GM19438 (cell line): ENCODE data around the gene CERS1.

ENCODE experiments used
- ATAC-seq: cut with Tn5 transposase; IDR thresholded peaks from one replicate; pipeline ENCODE4 v1.9.1; 2021; ENCODE audit warnings: low read depth; ENCODE audit not compliant: unreplicated experiment

Gene CERS1

DNA sequence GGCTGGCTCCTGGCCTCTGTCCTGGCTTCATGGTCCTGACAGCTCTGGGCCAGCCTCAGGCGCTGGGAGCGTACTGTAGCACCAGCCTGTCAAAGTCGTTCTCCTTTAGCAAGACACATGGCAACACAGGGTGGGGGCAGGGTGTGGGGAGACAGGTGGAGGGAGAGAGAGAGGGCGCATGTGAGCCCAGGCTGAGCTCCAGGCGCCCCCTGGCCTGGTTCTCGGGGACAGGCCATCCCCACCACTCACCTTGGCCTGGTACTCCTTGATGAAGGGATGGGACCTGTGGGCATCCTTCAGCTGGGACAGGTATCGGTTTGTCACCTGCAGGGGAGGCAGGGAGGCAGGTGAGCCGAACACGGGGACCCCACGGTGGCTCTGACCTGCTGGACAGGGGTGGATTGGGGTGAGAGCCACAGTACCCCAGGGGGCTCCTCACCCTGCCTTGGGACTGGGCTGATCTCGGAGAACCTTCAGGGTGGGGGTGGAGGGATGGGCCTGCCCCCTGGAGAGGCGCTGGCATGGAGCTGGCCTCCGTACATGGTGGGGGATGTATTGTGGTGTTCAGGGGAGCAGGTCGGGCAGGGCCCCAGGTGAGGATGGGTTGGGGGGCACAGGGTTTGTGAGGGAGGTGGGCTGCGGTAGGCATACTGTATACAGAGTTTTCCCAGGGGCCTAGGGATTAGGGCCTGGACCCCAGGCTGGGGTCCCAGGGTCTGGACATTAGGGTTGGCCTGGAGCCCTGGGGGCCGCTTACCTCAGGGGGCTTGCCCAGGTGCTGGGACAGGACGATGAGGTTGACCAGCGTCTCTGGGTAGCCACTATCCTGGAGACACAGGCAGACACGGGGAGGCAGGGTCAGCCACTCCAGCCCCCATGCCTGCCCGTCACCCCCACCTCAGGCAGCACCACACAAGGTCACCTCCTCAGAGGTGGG is 3.9 kb upstream of the CERS1 start:
- no peak for ATAC-seq

DNA sequence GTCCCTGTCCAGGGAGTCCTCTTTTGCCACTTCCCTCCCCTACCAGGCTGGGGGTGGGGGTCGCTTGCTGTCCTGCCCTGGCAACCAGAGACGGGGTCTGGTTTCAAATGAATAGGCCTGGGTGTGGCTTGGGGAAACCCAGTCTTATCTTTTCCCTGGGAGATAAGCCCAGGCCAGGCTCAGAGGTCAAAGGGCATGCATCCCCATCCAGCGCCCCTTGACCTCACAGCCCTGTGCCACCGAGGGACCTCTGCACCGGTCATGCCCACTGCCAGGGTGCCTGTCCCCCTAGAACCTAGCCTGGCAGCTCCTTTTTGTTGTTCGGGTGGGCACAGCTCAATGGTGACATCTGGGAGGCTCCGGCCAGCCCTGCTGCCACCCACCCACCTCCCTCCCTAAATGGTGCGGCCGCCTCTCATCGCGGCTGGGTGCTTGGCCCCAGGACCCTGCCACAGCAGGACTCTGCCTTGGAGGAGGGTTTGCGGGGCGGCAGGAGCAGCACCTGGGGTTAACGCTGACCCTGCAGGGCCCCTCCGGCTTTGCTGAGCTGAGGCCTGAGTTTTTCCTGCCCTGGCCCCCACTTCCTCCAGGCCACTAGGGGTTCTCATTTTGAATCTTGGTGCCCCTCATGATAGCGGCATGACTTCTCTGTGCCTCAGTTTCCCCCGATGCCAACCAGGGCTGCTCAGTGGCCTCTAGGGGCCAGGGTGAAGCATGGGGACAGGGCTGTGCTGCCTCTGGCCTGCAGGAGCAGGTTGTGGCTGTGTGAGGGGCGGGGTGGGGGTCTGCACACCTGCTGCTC is 2.9 kb upstream of the CERS1 start:
- no peak for ATAC-seq

DNA sequence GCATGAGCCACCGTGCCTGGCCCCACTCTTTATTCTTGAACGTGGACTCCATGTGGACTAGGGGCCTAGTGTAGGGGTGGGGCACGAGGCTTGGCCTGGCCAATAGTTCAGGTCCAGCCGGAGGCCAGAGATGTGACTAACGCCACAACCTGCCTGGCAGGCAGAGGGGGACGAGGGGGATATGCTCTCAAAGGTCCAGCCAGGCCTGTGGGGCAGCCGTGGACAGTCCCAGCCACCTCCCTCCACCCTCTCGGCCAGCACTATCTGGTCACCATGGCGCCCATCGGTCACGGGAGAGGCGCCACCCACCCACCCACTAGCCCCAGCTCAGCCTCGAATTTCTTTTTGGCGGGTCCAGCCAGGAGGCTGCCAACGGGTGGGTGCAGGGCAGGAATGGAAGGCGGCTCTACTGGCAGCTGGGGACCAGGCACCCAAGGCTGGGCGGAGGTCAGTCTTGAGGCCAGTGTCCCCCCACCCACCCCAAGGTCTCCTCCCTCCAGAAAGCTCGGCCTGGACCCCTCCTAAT is 2.2 kb upstream of the CERS1 start:
- ATAC-seq = no peak

DNA sequence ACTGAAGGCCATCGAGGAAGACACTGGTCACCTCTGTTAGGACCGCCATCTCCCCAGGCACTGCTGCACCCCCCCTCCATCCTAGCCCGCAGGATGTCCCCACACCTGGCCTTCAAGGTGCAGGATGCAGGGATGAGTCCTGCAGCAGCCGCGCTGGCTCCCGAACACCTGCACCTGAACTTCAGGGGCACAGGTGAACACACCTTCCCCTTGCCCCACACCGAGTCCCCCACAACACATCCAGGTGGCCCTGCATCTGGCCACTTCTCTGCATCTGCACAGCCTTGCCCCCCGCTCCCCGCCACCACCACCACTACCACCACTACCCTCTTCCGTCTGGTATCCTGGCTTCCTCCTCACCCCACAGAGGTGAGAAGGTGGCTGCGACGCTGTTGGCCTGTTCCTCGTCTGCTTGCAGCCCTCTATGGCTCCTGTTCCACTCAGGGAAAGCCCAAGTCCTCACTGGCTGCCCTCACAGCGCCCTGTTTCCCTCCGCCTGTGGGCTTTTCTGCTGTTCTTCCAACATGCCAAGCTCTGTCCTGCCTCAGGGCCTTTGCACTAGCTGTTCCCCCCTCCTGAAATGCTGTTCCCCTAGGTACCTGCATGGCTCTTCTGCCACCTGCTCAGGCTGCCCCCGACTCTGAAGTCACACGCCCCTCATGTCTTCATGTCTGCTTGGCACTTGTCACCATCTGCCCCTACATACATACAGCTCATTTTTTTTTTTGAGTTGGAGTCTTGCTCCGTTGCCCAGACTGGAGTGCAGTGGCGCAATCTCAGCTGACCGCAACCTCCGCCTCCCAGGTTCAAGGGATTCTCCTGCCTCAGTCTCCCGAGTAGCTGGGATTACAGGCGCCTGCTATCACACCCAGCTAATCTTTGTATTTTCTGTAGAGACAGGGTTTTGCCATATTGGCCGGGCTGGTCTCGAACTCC is 1.4 kb upstream of the CERS1 start:
- ATAC-seq = no peak

DNA sequence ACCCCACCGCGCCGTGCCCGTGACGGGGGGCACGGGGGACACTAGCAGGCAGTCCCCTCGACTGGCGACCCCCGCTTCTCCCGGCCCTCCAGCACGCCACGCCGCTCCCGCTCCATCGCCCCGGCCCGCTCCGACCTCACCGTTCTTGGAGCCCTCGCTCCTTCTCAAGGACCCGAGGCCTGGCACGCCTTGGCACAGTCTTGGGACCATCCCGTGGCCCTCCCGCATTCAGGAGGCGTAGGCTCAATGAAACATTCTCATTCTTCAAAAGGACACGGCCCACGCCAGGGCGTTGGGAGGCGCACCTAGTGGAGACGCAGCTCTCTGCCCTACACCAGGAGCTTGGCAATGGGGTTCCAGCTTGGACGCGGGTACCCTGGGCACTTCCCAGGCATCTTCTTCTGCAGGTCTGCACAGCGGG is 473 bp upstream of the CERS1 start:
- no peak for ATAC-seq

DNA sequence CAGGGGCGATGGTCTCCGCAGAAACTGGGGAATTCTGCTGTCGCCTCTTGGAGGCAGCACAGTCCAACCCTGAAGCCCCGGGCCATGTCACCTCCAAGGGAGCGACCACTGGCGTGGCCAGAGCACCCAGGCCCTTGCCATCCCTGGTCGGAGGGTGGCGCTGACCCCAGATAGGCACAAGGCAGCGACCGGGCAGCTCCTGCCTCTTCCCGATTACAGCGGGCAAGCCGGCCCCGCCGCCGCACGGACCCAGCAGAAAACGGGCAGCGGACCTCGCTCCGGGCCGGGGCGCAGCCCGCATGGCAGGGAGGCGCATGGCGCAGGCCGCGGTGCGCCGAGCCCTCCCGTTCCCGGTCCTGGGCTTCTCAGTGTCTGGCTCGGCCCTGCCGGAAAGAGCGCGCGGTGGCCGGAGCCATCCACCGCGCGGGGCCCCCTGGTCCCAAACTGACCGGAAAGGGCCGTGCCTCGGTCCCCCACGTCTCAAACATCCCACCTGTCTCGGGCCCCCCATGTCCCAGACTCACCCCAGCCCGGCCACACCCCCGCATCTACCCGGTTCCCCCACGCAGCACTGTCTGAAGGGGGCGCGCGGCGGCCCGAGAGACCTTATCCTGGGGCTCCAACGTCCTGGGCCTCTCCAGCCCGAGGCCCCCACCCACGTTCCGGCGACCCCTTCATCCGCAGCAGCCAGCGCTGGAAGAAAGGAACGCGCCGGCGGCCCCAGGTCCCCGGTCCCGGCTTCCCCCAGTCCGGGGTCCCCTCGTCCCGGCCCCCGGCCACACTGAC is 727 bp downstream of the CERS1 start:
- no peak for ATAC-seq

DNA sequence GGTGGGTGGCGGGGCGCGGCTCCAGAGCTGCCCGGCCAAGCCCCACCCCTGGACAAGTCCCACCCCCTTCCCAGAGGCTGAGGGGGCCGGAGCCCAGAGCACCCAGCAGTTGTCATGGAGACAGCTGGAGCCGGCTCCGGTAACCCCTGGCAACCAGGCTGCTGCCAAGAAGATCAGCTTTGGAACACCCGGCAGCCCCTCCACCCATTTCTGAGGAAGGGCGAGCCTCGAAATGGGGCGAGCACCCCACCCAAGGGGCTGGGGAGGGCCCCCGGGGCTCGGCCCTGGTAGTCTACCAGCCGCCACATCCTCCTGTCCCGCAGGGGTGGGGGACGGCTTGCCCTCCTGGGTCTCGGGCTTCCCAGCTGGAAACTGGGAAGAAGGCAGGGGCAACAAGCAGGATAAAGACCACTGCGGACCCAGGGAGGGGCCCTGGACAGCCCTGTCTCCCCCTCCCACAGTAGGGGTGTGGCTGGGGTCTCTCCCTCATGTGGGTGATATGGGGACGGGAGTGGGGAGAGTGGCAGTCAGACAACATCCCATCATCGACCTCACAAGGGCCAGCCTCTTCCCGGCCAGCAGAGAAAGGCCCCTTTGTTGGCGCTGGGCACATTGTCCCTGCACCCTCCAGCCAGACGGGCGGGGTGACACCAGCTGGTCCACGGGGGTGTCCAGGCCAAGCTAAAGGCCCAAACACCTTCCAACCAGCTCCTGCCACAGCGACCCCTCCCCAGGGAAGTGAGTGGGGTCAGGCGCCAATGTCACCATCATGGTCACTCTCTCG is 1.5 kb downstream of the CERS1 start:
- ATAC-seq = no peak

DNA sequence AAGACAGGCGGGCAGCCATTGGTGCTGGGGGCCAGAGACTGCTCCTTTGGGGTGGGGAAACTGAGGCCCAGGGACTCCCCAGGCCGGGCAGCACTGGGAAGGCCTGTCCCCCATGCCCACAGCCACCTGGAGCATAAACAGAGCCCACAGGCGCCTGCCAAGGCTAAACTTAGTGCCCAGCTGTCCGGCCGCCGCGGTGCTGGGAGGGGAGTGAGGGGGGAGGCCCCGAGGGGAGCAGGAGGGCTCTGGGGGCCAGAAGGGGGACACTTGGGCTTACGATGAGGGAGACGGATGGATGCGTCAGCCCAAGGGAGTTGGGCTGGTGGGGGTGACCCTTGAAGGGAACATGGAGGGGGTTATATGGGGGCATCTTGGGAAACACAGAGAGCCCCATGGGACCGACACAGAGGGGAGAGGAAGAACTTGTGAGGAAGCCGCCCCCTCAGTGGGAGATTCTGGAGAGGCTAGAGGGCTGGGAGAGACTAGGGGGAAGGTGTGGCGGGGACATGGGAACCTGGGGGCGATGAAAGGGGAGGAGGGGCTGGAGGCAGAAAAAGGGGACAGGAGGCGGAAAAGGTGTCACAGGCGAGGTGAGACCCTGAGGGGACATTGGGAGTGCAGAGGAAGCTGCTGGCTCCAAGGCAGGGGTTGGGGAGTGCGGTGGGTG is 2.2 kb downstream of the CERS1 start:
- ATAC-seq = no peak

DNA sequence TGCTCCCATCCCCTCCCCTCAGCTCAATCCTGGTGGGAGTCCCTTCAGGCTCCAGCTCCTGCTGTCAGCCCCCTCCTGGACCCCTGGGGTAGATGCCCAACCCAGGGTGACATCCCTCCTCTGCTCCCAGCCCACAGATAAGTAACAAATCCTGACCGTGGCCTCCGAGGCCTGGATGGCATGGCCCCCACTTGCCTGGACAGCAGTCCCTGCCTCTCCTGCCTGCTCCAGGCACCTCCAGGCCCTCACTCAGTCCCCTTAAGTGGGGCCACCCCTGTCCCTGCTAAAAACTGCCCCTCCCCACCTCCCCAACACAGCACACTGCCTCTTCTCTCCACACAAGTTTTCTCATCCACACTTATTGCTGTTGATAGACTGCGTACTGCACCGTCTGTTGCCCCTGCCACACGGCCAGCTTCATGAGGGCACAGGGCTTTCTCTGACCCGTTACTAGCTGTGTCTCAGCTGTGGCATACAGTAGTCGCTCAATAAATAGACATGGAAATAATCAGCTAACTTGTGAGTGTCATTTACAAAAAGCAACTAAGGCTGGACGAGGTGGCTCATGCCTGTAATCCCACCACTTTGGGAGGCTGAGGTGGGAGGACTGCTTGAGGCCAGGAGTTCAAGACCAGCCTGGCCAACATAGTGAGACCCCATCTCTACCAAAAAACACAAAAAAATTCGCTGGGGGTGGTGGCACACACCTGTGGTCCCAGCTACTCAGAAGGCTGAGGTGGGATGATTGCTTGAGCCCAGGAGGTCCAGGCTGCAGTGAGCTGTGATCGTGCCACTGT is 5.8 kb downstream of the CERS1 start:
- ATAC-seq = no peak

DNA sequence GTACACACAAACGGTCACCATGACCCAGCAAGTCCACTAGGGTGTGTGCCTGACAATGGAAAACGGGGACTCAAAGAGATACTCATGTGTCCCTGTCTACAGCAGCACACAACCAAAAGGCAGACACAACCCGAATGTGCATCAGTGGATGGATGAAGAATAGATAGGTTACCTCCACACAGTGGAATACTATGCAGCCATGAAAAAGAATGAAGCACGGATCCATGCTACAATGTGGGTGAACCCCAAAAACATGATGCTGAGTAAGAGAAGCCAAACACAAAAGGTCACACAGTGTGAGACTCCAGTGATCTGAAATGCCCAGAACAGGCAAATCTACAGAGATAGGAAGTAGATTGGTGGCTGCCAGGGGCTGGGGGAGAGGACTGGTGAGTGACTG is 9.0 kb downstream of the CERS1 start:
- ATAC-seq = no peak

DNA sequence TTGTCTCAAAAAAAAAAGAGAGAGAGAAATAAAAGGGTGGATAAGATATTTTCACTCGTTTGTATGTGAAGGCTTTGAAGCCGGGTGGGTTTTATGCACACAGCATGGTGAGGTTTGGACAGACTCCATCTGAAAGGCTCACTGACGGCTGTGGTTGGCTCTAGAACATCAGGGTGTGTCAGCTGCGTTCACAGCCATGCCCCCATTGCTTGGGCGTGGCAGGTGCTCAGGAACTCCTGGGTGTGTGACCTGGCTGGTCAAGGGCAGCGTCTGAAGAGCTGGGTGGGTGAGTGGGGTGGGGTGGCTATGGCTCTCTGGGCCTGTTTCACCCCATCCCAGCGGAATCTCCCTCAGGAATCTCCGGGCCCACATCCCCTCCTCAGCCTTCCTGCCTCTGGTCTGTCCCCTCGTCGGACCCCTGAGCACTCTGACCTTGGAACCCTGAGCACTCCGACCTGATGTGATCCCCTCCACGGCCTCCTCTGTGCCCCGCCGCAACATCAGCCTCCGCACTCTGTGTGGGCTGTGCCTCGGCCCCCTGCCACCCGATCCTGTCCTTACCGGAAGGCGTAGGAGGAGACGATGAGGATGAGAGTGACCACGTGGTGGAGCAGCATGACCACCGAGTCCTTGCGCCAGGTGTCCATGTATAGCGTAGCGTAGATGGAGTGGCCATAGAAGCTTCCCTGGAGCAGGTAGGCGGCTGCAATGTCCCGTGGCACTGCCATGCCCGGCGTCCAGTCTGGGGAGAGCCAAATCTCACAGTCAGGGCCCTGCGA is 12.2 kb downstream of the CERS1 start:
- ATAC-seq = no peak

DNA sequence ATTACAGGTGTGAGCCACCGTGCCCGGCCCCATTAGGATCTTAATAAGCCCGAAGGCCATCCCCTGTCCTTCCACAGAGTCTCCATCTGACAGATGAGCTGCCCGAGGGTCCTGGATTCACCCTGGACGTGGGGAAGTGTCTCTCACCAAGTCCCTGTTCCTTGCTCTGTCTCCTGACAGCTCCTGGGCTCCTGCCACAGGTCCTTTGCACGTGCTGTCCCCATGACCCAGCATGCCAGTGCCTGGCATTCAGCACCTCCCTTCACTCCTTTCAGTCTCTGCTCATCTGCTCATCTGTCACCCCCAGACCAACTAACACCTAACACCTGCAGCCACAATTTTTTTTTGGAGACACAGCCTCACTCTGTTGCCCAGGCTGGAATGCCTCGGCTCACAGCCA is 14.5 kb downstream of the CERS1 start:
- ATAC-seq = no peak

DNA sequence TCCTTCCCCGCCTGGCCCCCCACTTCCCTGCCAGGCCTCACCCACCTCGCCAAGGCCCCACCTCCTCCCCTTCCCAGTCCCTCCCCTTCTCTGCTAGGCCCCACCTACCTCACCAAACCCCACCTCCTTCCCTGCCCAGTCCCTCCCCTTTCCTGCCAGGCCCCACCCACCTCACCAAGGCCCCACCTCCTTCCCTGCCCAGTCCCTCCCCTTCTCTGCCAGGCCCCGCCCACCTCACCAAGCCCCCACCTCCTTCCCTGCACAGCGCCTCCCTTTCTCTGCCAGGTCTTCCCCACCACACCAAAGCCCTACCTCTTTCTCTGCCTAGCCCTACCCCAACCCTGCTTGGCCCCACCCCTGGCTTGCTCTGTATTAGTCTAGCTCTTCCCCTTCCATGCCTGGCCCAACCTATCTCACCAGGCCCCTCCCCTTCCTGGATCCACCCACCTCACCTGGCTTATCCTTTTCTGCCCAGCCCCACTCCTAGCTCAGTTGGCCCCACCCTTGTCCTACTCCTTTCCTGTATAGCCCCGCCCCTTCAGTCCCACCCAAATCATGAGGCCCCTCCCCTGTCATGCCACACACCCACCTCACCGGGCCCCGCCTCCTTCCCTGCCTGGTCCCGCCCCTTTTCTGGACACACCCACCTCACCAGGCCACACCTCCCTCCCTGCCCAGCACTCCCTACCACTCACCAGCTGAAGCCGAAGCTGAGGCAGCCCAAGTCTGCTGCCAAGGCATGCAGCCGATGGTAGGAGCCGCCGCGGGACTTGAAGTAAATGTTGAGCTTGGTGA is 16.2 kb downstream of the CERS1 start:
- no peak for ATAC-seq

DNA sequence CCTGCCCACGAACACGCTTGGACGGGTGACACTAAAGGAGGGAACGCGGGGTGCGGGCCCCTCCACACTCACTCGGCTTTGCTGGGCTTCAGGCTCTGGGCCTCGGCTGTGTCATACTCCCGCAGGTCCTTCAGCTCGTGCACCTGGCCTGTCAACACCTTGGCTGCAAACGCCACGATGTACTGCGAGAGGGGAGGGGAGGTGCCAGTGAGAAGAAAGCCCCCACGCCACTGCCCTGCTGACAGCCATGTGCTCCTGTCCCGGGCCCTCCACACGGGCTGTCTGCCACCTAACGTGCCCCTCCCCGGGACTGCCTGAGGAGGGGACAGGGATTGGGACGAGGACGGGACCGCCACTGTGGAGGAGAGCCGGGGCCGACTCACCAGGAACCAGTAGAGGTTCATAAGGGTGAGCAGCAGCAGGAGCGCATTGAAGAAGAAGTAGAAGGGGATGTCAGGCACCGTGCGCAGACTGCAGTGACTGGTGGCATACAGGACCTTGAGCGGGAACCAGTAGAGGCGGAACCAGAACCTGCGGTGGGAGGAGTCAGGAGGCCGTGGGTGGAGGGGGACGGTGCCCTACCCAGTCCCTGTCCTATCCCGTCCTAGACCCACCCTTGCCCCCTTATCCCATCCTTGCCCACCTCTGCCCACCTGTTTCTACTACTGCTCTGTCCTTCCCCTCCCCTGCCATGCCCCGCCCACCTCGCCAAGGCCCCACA is 16.9 kb downstream of the CERS1 start:
- no peak for ATAC-seq

DNA sequence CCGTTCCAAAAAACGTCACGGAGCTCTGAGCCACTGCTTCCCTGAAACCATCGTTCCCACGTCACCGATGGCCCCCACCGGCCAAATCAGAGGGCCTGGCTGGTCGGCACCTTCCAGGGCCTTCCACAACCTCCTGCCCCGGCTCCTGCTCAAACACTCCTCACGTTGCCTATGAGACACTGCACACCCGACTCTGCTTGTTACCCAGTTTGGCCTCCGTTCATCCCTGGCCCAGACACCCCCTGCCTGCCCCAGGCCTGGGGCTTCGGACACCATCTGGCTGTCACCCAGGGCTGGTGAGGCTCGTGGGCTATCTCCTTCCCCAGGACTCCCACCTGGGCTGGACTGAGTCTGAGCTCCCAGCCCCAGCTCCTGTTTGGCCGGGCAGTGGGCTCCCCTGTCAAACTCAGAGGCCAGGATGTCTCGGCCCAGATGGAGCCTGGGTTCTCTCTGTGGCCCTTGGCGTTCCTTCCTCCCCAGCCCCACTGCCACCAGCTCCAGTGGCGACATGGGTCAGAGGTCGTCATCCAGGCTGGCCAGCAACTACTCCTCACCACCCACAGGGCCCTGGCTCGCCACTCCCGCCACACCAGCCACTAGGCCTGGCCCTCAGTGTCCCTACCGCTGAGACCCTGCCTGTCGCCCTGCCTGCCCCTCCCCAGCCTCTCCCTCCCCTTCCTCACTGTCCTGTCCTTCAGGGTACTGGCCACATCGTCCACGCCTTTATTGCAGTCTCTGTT is 17.7 kb downstream of the CERS1 start:
- no peak for ATAC-seq
